ENCODE data around the gene MSH3.

DNA sequence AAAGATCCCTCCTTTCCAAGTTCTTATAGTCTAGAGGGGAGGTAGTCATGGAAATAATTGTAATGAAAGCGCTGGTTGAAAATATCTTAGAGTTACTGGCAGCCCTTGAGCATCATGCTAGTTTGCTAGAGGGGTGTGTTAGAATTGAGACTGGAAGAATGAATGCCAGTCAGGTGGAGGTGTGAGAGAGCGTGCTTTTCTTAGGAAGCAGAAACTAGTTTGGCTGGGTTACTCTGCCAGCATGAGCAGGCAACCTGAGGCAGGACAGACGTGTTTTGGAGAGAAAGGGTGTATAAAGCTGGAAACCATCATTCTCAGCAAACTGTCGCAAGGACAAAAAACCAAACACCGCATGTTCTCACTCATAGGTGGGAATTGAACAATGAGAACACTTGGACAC, 43.9 kb downstream of the MSH3 start:
- TF ChIP-seq, protein P1, sequence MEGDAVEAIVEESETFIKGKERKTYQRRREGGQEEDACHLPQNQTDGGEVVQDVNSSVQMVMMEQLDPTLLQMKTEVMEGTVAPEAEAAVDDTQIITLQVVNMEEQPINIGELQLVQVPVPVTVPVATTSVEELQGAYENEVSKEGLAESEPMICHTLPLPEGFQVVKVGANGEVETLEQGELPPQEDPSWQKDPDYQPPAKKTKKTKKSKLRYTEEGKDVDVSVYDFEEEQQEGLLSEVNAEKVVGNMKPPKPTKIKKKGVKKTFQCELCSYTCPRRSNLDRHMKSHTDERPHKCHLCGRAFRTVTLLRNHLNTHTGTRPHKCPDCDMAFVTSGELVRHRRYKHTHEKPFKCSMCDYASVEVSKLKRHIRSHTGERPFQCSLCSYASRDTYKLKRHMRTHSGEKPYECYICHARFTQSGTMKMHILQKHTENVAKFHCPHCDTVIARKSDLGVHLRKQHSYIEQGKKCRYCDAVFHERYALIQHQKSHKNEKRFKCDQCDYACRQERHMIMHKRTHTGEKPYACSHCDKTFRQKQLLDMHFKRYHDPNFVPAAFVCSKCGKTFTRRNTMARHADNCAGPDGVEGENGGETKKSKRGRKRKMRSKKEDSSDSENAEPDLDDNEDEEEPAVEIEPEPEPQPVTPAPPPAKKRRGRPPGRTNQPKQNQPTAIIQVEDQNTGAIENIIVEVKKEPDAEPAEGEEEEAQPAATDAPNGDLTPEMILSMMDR (IDR thresholded peaks at IDR 0.05; ENCODE audit: low read depth, low read length): no peak
- no peak for TF ChIP-seq EZH2phosphoT487 (IDR thresholded peaks at IDR 0.05; ENCODE audit: low read depth)

All from OCI-LY3 (cell line).